Keratinocyte (primary cell): ENCODE results near the gene PRR22. TPM values are rescaled to one million over a fixed set of nuclear protein-coding genes. Genes with fewer than 3 reads are reported as not detected.
"Not testable (repeated sequence)": the region's sequence is repeated elsewhere in the genome, so short reads cannot be mapped to it uniquely, and the experiment has no call there.

Experiments used
- DNase-seq: peaks from one replicate; pipeline ENCODE4 v3.0.0-alpha.2; 2011; ENCODE audit warnings: low read depth, missing footprints, low spot score
- FAIRE-seq: peaks from 2 replicates; lab custom pipeline; 2011; peaks lifted over from hg19 to GRCh38; lab: Jason Lieb, UNC
- H2AFZ ChIP-seq: 2 replicates; pipeline ENCODE4 v1.6.0; 2012; ENCODE audit warnings: low read length, control low read depth, inconsistent platforms; ENCODE audit not compliant: control insufficient read depth
- H3K27ac ChIP-seq: 2 replicates; pipeline ENCODE4 v1.5.1; 2011; ENCODE audit warnings: low read length; ENCODE audit not compliant: control insufficient read depth, insufficient read depth
- H3K27me3 ChIP-seq: 3 replicates; pipeline ENCODE4 v1.6.0; 2011; ENCODE audit warnings: low read length; ENCODE audit not compliant: control insufficient read depth, insufficient read depth; ENCODE audit errors: extremely low read depth
- H3K36me3 ChIP-seq, 2 experiments: 2 replicates in 1 of 2; 3 replicates in 1 of 2; pipeline ENCODE4 v1.5.1; 2011; ENCODE audit warnings: low read length in 2 of 2, mild to moderate bottlenecking in 1 of 2; ENCODE audit not compliant: control insufficient read depth in 2 of 2, insufficient read depth in 2 of 2; ENCODE audit errors: extremely low read depth in 1 of 2
- H3K4me1 ChIP-seq: 3 replicates; pipeline ENCODE4 v1.5.1; 2011; ENCODE audit warnings: low read length; ENCODE audit not compliant: control insufficient read depth, insufficient read depth; ENCODE audit errors: extremely low read depth
- H3K4me2 ChIP-seq: 3 replicates; pipeline ENCODE4 v1.6.0; 2011; ENCODE audit warnings: low read depth, low read length; ENCODE audit not compliant: control insufficient read depth, insufficient read depth; ENCODE audit errors: extremely low read depth
- H3K4me3 ChIP-seq, 3 experiments: fragments of 200-600 bp in 1 of 3; sonication (generic) in 1 of 3; 2 replicates in 2 of 3; 3 replicates in 1 of 3; pipeline ENCODE4 v1.5.1; 2011 to 2016; ENCODE audit warnings: low read length in 3 of 3, mild to moderate bottlenecking in 3 of 3, control low read depth in 2 of 3, inconsistent platforms in 1 of 3, low read depth in 1 of 3, mixed read lengths in 1 of 3, mixed run types in 1 of 3, moderate library complexity in 1 of 3; ENCODE audit not compliant: control insufficient read depth in 2 of 3, insufficient read depth in 2 of 3; ENCODE audit errors: extremely low read depth in 1 of 3
- H3K79me2 ChIP-seq: 2 replicates; pipeline ENCODE4 v1.6.0; 2012; ENCODE audit warnings: low read length; ENCODE audit not compliant: control insufficient read depth, insufficient read depth
- H3K9ac ChIP-seq: 3 replicates; pipeline ENCODE4 v1.6.0; 2011; ENCODE audit warnings: low read length; ENCODE audit not compliant: control insufficient read depth, insufficient read depth; ENCODE audit errors: extremely low read depth
- H3K9me1 ChIP-seq: 3 replicates; pipeline ENCODE4 v1.6.0; 2011; ENCODE audit warnings: low read length; ENCODE audit not compliant: control insufficient read depth, insufficient read depth; ENCODE audit errors: extremely low read depth
- H3K9me3 ChIP-seq: 2 replicates; pipeline ENCODE4 v1.5.1; 2012; ENCODE audit warnings: low read depth, low read length; ENCODE audit not compliant: control insufficient read depth
- H4K20me1 ChIP-seq: 3 replicates; pipeline ENCODE4 v1.6.0; 2011; ENCODE audit warnings: low read length; ENCODE audit not compliant: control insufficient read depth, insufficient read depth; ENCODE audit errors: extremely low read depth
- EZH2 ChIP-seq: IDR thresholded peaks from one replicate; pipeline ENCODE4 v1.6.1; 2012; ENCODE audit warnings: inconsistent platforms, mild to moderate bottlenecking, low read length, moderate library complexity
- dilution Hi-C: fragments of 300-500 bp; cut with MboI; formaldehyde crosslinking; loops from one replicate; pipeline ENCODE4 v1.7.0; 2020; ENCODE audit warnings: low sequenced_read_pairs; ENCODE audit not compliant: extremely low pct_ligation_motif_present
- polyA plus RNA-seq, 5 experiments: library from polyadenylated mRNA; depleted of rRNA in 3 of 5; stranded (reverse) in 3 of 5; stranded (forward) in 1 of 5; unstranded in 1 of 5; fragments of >200 nt; gene quantifications; 1 replicate in 1 of 5; 2 replicates in 3 of 5; 3 replicates in 1 of 5; pipeline versions ENCODE4 v1.2.1 to v1.2.3, GENCODE V29; 2011 to 2012; ENCODE audit warnings: missing spikeins in 2 of 5, low read depth in 1 of 5, low replicate concordance in 1 of 5
- TF ChIP-seq, protein P1 (sequence below), 3 experiments: IDR thresholded peaks in 1 of 3; conservative IDR thresholded peaks in 1 of 3; optimal IDR thresholded peaks in 1 of 3; 2 replicates in 2 of 3; 3 replicates in 1 of 3; pipeline versions ENCODE3 to v1.5.1; 2011; ENCODE audit warnings: low read length in 3 of 3, mild to moderate bottlenecking in 3 of 3, moderate library complexity in 2 of 3, control low read depth in 1 of 3, inconsistent platforms in 1 of 3; ENCODE audit not compliant: insufficient read depth in 2 of 3; ENCODE audit errors: extremely low read depth in 1 of 3

PRR22 gene
- polyA plus RNA-seq, 1 donor (not counting 4 experiments of a cell fraction or from before 2014, with no cell fraction given) = 0.55 TPM

DNA sequence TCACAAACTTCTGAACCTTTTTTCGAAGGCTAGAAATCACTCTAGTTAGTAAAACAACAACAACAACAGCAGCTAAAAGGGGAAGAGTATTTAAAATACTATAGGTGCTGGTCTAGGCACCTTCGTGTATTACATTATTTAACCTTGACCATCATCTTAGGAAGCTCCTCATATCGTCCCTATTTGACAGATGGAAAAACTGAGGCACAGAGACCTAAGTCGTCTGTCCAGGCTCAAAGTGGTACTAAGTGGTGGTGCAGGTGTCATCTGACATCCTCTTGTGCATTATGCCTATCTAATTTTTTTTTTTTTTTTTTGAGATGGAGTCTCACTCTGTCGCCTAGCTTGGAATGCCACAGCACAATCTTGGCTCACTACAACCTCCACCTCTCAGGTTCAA lies 35.0 kb downstream of the PRR22 start:
- dilution Hi-C loops = no loop called here
- no peak overlapping the region for H2AFZ ChIP-seq
- no peaks in the 10 kb centered on the region for H4K20me1 ChIP-seq
- H3K4me3 ChIP-seq = no peak overlapping the region
- FAIRE-seq (no peak), DNase-seq (no peak)
- H3K9ac ChIP-seq = no peak overlapping the region
- no peaks in the 10 kb centered on the region for H3K4me1 ChIP-seq
- H3K9me3 ChIP-seq = no peaks in the 10 kb centered on the region
- no peak overlapping the region for H3K4me2 ChIP-seq
- no peaks in the 10 kb centered on the region for H3K79me2 ChIP-seq
- no peaks in the 10 kb centered on the region for H3K36me3 ChIP-seq
- H3K9me1 ChIP-seq = no peaks in the 10 kb centered on the region
- no peak overlapping the region for H3K27ac ChIP-seq
- peaks cover 6% of the 10 kb centered on the region for H3K27me3 ChIP-seq
- TF ChIP-seq EZH2 = no peak
- TF ChIP-seq, protein P1, sequence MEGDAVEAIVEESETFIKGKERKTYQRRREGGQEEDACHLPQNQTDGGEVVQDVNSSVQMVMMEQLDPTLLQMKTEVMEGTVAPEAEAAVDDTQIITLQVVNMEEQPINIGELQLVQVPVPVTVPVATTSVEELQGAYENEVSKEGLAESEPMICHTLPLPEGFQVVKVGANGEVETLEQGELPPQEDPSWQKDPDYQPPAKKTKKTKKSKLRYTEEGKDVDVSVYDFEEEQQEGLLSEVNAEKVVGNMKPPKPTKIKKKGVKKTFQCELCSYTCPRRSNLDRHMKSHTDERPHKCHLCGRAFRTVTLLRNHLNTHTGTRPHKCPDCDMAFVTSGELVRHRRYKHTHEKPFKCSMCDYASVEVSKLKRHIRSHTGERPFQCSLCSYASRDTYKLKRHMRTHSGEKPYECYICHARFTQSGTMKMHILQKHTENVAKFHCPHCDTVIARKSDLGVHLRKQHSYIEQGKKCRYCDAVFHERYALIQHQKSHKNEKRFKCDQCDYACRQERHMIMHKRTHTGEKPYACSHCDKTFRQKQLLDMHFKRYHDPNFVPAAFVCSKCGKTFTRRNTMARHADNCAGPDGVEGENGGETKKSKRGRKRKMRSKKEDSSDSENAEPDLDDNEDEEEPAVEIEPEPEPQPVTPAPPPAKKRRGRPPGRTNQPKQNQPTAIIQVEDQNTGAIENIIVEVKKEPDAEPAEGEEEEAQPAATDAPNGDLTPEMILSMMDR (optimal IDR thresholded peaks at IDR 0.05 in 1 of 3, IDR thresholded peaks at IDR 0.05 in 1 of 3, conservative IDR thresholded peaks at IDR 0.05 in 1 of 3; ENCODE audit: extremely low read depth in 1 of 3, insufficient read depth in 2 of 3, low read length in 3 of 3) = no peak

DNA sequence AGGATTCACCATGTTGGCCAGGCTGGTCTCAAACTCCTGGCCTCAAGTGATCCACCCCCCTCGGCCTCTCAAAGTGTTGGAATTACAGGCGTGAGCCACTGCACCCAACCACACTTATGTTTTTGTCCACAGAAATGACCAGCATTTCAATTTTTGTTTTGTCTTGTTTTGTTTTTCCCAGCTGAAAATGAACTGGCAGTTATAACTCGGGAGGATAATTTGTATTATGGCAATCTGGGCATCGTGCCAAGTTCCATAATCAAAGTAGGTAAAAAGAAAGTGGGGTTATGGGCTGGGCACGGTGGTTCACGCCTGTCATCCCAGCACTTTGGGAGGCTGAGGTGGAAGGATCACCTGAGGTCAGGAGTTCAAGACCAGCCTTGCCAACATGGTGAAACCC lies 35.6 kb downstream of the PRR22 start:
- H3K4me1 ChIP-seq, H3K4me3 ChIP-seq, H3K9ac ChIP-seq, dilution Hi-C loops, H2AFZ ChIP-seq, H4K20me1 ChIP-seq, H3K79me2 ChIP-seq, DNase-seq, H3K36me3 ChIP-seq, H3K9me3 ChIP-seq, H3K27ac ChIP-seq, FAIRE-seq, H3K4me2 ChIP-seq, H3K9me1 ChIP-seq, H3K27me3 ChIP-seq: not testable (repeated sequence)

DNA sequence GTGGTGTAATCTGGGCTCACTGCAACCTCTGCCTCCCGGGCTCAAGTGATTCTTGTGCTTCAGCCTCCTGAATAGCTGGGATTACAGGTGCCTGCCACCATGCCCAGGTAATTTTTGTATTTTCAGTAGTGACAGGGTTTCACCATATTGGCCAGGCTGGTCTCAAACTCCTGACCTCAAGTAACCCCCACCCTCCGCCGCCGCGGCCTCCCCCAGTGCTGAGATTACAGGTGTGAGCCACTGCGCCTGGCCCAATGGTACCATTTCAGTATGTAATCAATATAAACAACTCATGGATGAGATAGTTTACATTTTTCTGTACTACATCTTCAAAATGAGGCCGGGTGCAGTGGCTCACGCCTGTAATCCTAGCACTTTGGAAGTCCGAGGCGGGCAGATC lies 39.5 kb downstream of the PRR22 start:
- H3K27ac ChIP-seq, H3K9ac ChIP-seq, H3K4me2 ChIP-seq, H4K20me1 ChIP-seq, H2AFZ ChIP-seq, DNase-seq, H3K36me3 ChIP-seq, FAIRE-seq, H3K27me3 ChIP-seq, H3K4me3 ChIP-seq, H3K4me1 ChIP-seq, H3K9me3 ChIP-seq, H3K79me2 ChIP-seq, dilution Hi-C loops, H3K9me1 ChIP-seq: not testable (repeated sequence)
